Measurements from ENCODE around the gene RANGRF.

The RANGRF gene

DNA sequence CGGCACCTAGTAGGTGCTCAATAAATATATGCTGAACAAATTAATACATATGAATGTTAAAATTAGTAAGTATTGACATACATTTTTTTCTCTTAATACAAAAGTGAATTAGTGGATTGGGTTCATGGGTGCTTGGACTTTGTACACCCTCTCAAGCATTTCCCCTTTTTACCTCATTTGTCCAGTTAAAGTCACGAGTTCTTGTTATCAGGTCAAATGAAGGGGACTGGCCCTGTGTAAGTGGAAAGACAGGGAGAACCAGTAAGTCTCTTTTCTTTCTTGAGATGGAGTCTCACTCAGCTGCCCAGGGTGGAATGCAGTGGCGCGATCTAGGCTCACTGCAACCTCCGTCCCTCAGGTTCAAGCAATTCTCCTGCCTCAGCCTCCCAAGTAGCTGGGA lies 13.7 kb upstream of the RANGRF start:
- no peak for DNase-seq

DNA sequence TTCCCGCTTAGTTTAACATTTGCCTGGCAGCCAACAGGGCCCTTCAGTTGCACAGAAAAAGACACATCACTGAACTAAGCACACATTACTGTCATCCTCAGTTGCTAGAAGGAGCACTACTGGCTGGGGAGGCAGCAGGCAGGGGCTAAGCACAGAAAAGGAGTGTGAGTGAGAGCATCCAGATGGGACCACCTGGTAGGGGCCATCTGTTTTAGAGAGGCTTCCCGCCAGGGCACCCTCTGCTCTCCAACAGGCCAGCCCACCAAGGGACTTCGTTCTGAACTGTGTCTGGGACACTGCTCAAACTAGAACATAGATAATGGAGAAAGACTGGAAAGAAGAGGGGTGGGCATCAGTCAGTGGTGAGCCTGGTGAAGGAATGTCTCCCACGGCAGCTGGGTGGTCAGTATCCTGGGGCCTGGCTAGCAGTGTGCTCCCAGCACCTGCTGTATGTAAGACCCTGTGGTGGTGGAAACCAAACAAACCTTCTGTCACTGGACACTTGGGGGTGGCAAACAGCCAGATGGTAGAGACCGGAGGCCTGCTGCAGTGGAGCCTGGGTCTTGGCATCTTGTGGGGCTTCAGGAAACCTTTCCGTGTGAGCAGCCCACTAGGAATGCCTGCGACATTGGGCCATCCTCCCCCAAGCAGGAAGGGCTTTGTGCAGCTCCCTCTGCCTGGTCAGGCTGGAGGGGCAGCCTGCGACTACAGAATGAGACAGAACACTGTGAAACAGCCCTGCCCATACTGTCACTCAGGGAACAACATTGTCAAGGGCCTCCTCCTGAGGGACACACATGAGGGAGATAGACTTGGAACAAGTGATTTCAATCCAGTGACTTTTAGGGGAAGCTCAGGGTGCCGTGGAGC lies 12.8 kb upstream of the RANGRF start:
- DNase-seq = no peak

DNA sequence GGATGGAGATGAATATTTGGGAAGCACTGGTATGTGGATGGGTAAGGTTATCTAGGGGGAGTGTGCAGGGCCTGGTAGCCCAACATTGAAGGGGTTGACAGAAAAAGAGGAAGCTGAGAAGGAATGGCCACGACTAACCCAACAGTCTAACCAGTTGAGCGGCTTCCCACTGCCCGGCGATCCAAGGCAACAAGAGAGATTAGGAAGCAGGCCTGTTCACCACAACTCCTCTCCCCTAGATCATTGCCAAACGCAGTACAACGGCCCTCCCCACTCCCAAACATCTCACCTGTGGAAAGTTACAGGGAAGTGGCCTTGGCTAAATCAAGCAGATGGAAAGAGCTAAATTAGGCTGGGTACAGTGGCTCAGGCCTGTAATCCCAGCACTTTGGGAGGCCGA lies 11.2 kb upstream of the RANGRF start:
- DNase-seq = no peak

DNA sequence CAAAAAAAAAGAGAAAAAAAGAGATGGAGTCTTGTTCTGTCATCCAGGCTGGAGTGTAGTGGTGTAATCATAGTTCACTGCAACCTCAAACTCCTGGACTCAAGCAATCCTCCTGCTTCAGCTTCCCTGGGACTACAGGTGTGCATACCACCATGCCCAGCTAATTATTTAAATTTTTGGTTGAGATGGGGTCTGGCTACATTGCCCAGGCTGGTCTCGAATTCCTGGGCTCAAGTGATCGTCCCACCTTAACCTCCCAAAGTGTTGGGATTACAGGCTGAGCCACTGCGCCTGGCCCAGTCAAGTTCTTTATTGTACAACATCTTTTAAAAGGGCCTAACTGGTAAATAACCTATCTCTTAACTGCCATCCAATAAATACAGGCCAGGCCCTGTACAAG lies 6.1 kb upstream of the RANGRF start:
- no peak for DNase-seq

DNA sequence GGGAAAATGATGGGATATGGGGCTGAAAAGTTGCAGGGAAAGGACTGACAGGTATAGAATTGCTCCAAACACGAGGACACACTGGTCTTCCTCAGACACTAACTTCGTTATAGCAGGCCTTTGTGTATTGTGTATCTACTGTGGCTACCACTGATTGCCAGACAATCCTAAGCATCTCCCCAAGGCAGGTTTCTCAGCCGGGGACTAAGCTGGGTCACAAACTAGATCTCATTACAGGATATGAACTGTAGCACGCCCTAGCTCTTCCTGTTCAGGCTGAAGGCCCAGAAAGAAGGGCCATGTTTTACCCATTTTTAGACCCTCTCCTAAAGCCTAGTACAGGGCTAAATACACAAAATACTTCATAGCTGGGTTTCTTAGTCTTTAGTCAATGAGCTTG lies 5.1 kb upstream of the RANGRF start:
- DNase-seq = no peak

- no peak for DNase-seq
Observed at GRCh38 chr17:8284126-8284525, 4.3 kb upstream of the RANGRF start.

GRCh38 chr17:8285270-8286181 lies 2.9 kb upstream of the RANGRF start:
- no peak for DNase-seq

DNA sequence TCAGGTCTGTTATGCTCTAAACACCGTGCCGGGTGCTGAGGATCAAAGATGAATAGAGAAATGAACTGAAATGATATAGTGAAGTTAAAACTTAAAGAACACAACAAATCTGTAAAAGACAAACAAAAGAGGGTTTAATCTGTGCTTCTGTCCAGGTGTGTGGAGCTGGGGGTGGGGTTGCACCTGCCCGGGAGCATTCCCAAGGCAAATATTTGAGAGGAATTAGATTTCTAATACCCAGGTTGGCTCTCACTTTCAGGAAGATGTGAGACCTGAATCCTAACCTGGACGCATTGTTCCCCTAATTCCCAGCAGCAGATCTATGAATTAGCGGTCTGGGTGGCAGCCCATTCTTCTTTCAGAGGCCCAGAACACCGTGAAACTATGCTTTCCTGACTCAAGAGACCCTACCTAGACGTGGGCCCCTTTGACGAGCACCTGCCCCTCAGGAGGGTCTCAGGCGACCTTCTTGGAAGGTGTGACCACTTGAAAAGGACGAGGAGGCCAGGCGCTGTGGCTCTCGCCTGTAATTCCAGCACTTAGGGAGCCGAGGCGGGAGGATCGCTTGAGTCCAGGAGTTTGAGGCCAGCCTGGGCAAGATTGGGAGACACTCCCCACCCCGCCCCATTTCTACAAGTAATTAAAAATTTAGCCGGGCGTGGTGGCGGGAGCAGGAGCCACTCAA lies 677 bp upstream of the RANGRF start:
- DNase-seq = no peak

- DNase-seq = no peak
Observed at GRCh38 chr17:8289103-8289397, 580 bp downstream of the RANGRF start.

DNA sequence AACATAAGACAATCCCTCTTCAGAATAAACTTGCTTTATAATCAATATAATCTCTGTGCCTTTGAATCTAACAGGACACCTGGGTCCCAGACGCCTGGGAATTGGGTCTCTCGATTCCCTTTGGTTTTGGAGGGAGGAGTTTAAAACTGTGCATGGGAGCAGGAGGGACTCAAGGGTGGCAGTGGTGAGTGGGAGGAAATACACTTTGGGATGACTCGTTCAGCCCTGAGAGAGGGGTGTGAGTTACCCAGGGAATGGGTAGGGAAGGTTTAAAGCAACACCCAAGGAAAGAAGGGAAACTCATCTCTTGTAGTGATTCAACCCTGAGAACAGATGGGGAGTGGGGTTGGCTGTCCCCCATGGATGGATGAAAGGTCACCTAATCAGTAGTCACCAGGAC lies 1.6 kb downstream of the RANGRF start:
- DNase-seq = no peak

DNA sequence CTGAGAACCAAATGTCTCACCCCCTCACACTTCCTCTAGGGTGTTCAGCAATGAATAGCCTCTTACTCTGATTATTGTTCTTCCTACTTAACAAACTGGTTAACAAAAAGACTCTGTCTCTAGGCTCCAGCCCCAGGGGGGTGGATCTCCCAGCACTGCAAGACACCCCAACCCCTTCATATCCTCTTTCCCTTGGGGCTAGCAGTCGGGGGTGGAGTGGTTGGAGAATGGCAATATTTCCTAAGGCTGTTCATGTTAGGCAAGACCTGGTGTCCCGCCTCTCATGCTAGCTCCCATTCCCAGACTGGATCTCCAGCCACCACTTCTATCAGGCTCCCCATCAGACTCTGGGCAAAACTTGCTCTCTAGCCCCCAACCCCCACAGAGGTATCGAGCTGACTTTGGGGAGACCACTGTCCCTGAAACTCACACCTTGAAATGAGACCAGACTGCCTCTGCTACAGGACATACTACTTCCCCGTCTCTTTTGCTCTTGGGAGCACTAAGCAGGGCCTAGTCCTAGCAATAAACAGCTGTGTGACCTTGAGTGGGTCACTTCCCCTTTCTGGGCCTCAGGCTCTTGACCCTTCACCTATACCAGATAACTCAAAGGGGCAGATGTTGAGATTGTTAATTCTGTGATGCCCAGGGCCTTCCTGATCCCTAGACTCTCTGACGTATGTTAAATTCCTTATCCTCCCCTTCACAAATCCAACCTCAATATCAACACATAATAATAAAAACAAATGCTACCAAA lies 4.3 kb downstream of the RANGRF start:
- no peak for DNase-seq

DNA sequence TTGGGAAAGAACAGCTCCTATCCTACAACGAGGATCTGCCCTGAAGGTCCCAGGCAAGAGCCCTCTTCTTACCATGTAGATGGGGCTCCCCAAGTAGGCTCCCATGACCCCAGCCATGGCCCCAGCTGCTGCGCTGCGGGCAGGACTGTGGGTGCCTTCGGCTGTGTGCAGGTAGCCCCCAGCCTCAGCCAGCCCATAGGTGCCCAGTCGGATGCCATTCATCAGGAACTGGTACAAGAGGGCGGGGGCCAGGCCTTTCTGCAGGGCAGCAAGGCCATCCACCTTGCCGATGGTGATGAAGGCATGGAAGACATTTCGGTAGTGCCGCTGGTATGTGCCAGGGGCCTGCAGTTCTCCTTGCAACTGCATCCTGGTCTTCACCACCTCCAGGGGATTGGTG lies 5.9 kb downstream of the RANGRF start:
- DNase-seq = no peak

GRCh38 chr17:8294814-8295316 lies 6.4 kb downstream of the RANGRF start:
- DNase-seq = no peak

DNA sequence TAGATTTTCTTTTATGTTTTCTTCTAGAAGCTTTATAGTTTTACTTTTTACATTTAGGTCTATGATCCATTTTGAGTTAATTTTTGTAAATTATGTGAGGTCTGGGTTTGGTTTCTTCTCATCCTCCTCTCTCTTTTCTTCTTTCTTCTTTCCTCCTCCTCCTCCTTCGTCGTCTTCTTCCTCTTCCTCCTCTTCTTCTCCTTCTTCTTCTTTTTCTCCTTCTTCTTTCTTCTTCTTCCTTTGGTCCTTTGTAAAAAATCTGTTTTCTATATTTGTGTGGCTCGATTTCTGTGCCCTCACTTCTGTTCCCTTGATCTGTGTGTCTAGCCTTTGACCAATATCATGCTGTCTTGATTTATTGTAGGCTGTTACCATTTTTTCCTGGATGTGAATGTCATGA lies 11.8 kb downstream of the RANGRF start:
- no peak for DNase-seq

DNA sequence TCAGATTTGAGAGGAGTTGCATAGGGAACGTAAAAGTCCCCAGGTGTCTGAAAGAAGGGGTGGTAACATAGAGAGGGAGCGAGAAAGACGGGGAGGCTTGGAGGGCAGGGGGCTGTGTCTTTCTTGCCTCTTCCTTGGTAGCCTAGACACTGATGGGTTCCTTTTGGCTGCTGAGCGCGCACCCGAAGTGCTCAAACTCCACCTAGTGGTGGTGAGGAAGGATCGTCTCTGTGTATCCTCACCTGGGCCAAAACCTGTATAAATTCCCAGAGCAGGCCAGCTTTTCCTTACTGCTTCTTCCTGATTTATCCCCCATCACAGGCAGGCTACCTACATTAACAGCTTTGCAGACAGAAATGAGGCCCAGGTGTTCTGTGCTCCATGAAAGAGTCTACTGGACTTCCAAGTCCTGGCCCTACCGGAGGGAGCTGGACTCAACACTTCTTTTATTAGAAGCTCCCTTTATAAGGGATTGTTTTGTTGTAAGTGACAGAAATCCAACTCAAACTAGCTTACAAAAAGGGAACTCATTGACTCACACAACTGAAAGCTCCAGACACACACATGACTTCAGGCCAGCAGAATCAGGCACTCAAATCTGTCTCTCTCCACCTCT lies 12.3 kb downstream of the RANGRF start:
- DNase-seq = no peak

DNA sequence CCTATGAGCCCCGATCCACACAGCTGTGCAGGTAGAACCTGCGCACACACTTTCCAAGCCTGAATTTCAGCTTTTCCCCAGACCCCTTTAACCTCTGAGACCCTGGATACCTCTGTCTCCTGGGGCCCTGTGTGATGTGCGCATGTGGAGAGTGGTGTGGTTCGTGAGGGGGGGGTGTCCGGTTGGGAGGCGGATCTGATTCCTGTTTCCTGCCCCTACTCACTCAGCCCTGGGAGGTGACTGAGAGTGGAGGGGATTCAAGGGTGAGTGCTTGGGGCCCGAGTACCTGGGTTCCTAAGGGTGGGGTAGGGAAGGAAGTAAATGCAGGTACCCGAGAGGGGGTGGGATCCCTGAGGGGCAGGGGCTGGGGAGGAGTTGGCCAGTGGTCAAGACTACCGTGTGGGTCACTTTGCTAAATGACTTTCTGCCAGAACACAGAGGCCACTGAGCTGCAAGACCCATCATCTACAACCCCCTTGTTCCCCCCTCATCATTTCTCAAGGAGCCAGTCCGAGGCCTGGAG lies 22.2 kb downstream of the RANGRF start:
- no peak for DNase-seq

DNA sequence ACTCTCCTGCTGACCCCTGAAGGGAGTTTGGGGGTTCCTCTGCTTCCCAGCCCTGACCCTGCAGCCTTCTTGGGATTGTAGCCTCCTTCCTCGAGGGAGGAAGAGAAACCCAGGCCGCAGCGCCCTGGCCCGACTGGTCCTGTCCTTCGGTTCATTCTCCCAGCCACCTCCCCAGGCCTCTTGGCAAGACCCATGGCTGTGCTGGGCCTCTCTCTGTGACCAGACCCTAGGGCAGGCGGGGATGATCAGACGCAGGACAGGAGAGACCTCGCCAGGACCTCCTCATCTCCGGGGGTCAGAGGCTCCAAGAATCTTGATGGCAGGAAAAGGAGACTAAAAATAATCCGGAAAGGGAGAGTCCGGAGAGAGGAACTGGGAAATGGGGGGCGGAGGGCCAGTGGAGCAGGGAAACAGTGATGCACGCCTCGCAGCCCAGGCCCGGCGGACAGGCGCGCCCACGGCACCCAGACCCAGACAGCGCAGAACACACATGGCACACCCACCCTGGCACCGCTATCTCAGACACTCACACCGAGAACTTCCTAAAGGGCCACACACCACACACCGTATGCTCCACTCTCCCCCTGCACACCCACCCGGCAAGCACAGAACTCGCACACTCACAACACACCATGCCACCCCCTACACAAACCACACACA lies 22.8 kb downstream of the RANGRF start:
- DNase-seq = no peak

DNA sequence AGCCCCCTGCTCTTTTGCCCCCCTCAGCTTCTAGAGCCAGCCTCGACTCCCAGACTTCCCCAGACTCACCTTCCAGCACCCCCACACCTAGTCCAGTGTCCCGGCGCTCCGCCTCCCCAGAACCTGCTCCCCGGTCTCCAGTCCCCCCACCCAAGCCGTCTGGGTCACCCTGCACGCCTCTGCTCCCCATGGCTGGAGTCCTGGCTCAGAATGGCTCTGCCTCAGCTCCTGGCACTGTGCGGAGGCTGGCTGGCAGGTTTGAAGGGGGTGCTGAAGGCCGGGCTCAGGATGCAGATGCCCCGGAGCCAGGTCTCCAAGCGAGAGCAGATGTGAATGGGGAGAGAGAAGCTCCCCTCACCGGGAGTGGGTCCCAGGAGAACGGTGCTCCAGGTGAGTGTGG lies 23.8 kb downstream of the RANGRF start:
- DNase-seq = no peak

GRCh38 chr17:8312726-8313600 lies 24.5 kb downstream of the RANGRF start:
- DNase-seq = no peak

Measured in KG1 (cell line).